ENCODE data around the gene SHISA6. TPM values are rescaled to one million over a fixed set of nuclear protein-coding genes. Genes with fewer than 3 reads are reported as not detected.

Gene SHISA6
- total and polyA plus RNA-seq, 2 donors (not counting 1 experiment from before 2014, with no cell fraction given), result not detected

- Histone ChIP-seq H3K4me2 (replicated peaks; ENCODE audit: low read depth, low read length, poor library complexity, severe bottlenecking) (no peak overlapping the region), H2AFZ (ENCODE audit: insufficient read depth, low read depth, low read length, poor library complexity, severe bottlenecking) (no peak overlapping the region), H3K9ac (ENCODE audit: low read length) (no peak overlapping the region), H3K27me3 (replicated peaks in 1 of 4; ENCODE audit: control extremely low read depth in 1 of 4, control insufficient read depth in 3 of 4, insufficient read depth in 4 of 4, low read length in 3 of 4) (no peaks in the 10 kb centered on the region), H3K4me1 (ENCODE audit: control insufficient read depth in 2 of 2, insufficient read depth in 2 of 2, low read length in 2 of 2) (no peaks in the 10 kb centered on the region), H3K9me3 (ENCODE audit: control extremely low read depth in 1 of 3, control insufficient read depth in 2 of 3, insufficient read depth in 1 of 3, low read length in 2 of 3) (peaks cover 0 to under 1% (median 0%) of the 10 kb centered on the region in 3 donors), H4K20me1 (ENCODE audit: control insufficient read depth, insufficient read depth, low read length, poor library complexity, severe bottlenecking) (no peaks in the 10 kb centered on the region), H3K4me3 (ENCODE audit: control extremely low read depth in 1 of 5, extremely low read depth in 1 of 5, insufficient read depth in 1 of 5, low read depth in 2 of 5, low read length in 4 of 5) (no peak overlapping the region), H3K36me3 (replicated peaks in 1 of 2; ENCODE audit: control extremely low read depth in 1 of 2, control insufficient read depth in 1 of 2, extremely low read depth in 1 of 2, insufficient read depth in 2 of 2, low read length in 1 of 2) (no peaks in the 10 kb centered on the region), H3K79me2 (ENCODE audit: control insufficient read depth, insufficient read depth, low read length) (no peaks in the 10 kb centered on the region), H3K27ac (ENCODE audit: low read length in 2 of 2) (no peak overlapping the region)
- H3K27ac Mint-ChIP-seq, result no peak overlapping the region
- TF ChIP-seq CTCF (IDR thresholded peaks at IDR 0.05), result no peak
- TF ChIP-seq EZH2 (IDR thresholded peaks at IDR 0.05; ENCODE audit: borderline replicate concordance, insufficient read depth, low read depth, low read length, poor library complexity, severe bottlenecking), result no peak
- no CpG with 5 or more reads among the region's 3 CpGs for WGBS (ENCODE audit: insufficient coverage)
- DNase-seq (no peak), ATAC-seq (ENCODE audit: low read depth) (no peak)
- no peaks in the 10 kb centered on the region for H3K4me1 Mint-ChIP-seq
- H3K9me3 Mint-ChIP-seq (ENCODE audit: insufficient read depth), result peaks cover 2% of the 10 kb centered on the region
- intact Hi-C loops (cut with micrococcal nuclease), result loop anchor here (10.0 kb wide), 1 partner anchor 824 kb away; no protein-coding TSS in a partner anchor
- H3K4me3 Mint-ChIP-seq, result no peak overlapping the region
- ChIA-PET POLR2A (no interaction called here), CTCF (no interaction called here)
- H3K27me3 Mint-ChIP-seq, result no peaks in the 10 kb centered on the region
Observed at GRCh38 chr17:11349106-11349505, 108.1 kb downstream of the SHISA6 start.

- H3K4me3 Mint-ChIP-seq, result no peak overlapping the region
- H4K20me1 ChIP-seq (ENCODE audit: control insufficient read depth, insufficient read depth, low read length, poor library complexity, severe bottlenecking), result no peaks in the 10 kb centered on the region
- ChIA-PET POLR2A (no interaction called here), CTCF (no interaction called here)
- WGBS (ENCODE audit: insufficient coverage), result no CpG with 5 or more reads among the region's 2 CpGs
- TF ChIP-seq EZH2 (IDR thresholded peaks at IDR 0.05; ENCODE audit: borderline replicate concordance, insufficient read depth, low read depth, low read length, poor library complexity, severe bottlenecking) (no peak), CTCF (IDR thresholded peaks at IDR 0.05) (no peak)
- no peak for ATAC-seq (ENCODE audit: low read depth)
- H3K4me2 ChIP-seq (replicated peaks; ENCODE audit: low read depth, low read length, poor library complexity, severe bottlenecking), result no peak overlapping the region
- intact Hi-C loops (cut with micrococcal nuclease), result no loop called here
- DNase-seq, result no peak
- no peaks in the 10 kb centered on the region for H3K4me1 Mint-ChIP-seq
- H3K4me1 ChIP-seq (ENCODE audit: control insufficient read depth in 2 of 2, insufficient read depth in 2 of 2, low read length in 2 of 2), result no peaks in the 10 kb centered on the region
- no peak overlapping the region for H3K4me3 ChIP-seq (ENCODE audit: control extremely low read depth in 1 of 5, extremely low read depth in 1 of 5, insufficient read depth in 1 of 5, low read depth in 2 of 5, low read length in 4 of 5)
- H3K9me3 Mint-ChIP-seq (ENCODE audit: insufficient read depth), result peaks cover 7% of the 10 kb centered on the region
- no peak overlapping the region for H2AFZ ChIP-seq (ENCODE audit: insufficient read depth, low read depth, low read length, poor library complexity, severe bottlenecking)
- no peak overlapping the region for H3K27ac ChIP-seq (ENCODE audit: low read length in 2 of 2)
- H3K36me3 ChIP-seq (replicated peaks in 1 of 2; ENCODE audit: control extremely low read depth in 1 of 2, control insufficient read depth in 1 of 2, extremely low read depth in 1 of 2, insufficient read depth in 2 of 2, low read length in 1 of 2), result no peaks in the 10 kb centered on the region
- no peaks in the 10 kb centered on the region for H3K27me3 Mint-ChIP-seq
- H3K9me3 ChIP-seq (ENCODE audit: control extremely low read depth in 1 of 3, control insufficient read depth in 2 of 3, insufficient read depth in 1 of 3, low read length in 2 of 3), result peaks cover 0 to 6% (median 0%) of the 10 kb centered on the region in 3 donors
- no peaks in the 10 kb centered on the region for H3K79me2 ChIP-seq (ENCODE audit: control insufficient read depth, insufficient read depth, low read length)
- H3K27me3 ChIP-seq (replicated peaks in 1 of 4; ENCODE audit: control extremely low read depth in 1 of 4, control insufficient read depth in 3 of 4, insufficient read depth in 4 of 4, low read length in 3 of 4), result no peaks in the 10 kb centered on the region
- H3K9ac ChIP-seq (ENCODE audit: low read length), result no peak overlapping the region
- no peak overlapping the region for H3K27ac Mint-ChIP-seq
Observed at GRCh38 chr17:11351479-11351878, 110.5 kb downstream of the SHISA6 start.

Measured in B cell (primary cell).